Kasumi-1 (cell line): ENCODE data around the gene MTHFD1.

ENCODE experiments used
- DNase-seq, 2 experiments: peaks; one replicate each; lab custom pipeline; 2025; lab: John Stamatoyannopoulos, UW

MTHFD1 gene

DNA sequence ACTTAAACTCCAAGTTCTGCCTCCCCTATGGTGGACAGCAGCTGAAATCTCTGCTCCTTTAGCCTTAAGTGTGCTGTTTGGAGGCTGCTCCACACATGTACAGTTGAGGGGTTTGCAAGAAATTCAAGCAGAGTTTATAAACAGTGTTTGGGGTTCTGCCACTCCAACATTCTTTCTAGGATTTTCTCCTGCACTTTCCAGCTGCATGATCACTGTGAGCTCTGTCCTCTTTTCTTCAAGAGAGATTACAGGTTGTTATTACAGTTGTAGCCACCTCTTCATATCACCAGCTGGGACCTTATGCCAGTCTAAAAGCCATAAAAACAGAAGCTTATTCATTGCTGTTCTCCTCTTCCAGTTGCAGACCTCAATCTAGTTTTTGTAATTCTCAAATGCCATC lies 107.1 kb downstream of the MTHFD1 start:
- no peak for DNase-seq

DNA sequence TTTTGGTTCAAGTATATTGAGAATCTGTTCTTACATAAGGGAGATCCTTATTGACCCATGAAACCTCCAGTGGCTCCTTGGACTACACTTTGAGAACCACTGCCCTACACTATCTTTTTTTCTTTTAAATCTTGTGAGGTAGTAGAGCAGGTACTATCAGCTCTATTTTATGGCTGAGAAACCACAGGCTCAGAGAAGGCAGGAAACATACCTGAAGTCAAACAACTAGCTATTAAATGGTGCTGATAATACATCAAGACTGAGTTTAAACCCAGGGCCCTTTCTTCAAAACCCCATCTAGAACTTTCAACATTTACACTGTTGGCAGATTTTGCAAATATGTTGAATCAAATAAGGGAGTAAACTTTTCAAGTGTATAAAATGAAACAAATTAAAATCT lies 108.6 kb downstream of the MTHFD1 start:
- DNase-seq: no peak

DNA sequence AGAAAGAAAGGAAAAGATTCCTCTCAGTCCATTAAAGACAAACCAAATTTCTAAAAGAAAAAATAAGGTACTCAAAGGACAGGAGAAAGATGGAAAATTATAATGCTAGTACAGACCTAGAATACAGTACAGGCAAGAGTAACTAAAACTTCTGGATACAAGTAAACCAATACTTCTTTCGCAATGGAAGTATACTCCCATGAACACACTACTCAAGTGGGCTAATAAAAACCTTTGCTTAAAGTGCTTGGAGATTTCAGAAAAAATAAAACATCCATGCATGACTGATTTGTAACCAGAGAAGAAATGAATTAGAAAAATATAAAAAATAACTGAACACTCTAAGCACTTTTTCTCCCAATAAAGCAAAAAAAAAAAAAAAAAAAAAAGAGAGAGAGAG lies 111.9 kb downstream of the MTHFD1 start:
- no peak for DNase-seq

DNA sequence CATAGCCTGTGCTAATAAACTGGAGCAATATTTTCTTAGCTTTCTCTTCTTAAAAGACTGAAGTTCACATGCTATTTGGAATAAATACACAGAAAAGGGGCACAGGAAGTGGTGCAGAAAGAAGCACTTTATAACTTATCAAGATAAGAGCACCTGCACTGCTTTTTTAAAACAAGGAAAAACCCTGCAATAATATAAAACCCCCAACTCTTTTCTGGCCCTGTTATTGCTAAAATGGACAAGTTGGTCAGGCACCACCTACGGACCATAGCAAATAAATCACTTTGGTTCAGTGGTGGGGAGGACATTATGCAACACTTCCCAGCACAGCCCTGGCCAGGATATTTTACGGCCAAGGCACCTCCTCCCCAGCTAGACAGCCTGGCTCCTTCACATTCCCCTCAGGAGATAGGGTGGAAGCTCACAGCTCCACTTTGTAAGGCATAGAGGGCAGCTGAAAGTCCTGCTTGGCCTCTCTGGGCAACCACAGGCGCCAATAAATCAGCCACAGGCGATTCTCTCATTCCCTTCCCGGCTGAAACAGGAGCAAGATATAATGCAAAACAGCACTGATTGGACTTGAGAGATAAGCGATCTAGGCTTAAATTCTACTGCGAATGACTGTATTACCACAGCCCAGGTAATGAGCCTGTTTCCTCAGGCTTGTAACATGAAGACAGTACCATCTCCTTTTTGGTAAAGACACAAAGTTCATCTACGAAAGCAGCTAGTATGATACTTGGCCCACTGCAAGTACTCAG lies 113.4 kb downstream of the MTHFD1 start:
- no peak for DNase-seq

DNA sequence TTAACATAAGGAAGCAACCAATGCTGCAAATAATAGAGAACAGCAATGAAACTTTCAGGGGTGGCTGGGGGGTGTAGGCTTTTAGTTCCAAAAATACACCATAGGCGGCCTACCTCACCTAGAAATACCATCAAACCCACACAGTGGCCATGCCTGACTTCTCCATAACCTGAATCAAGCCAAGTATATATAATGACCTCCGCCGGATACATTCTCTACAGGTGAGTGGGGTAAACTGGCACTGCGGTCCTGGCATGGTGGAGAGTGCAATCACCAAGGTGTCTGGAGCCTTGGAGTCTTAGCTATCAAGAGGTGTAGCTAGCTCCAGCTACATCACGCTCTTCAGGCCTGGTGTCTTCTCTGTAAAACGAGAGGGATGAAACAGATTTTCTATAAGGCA lies 114.3 kb downstream of the MTHFD1 start:
- DNase-seq: no peak

DNA sequence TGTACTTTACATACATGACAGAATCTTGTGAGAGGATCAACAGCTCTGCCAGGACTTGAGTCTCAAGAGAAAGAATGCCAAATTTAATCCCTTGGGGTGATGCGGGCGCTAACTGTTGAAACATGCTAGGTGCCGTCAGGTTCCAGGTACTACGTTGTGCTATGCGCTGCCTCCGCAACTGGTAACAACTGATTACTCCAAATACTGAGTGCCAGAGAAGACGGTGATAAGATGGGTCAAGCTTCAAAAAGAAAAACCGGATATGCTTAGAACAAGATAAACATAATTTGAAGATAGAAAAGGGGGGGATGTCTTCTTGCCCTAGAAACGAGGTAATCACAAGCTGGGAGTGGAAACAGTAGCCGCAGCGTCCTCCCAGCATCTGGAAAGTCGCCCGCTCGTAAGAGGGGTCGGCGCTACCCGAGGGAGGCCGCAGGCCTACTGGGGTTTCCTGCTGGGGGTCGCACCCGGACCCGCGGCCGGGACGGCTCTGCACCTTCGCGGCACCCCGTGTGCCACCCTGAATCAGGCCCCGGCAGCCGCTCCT lies 114.8 kb downstream of the MTHFD1 start:
- peak in 1 of 2 experiments; percentile 30 for DNase-seq

DNA sequence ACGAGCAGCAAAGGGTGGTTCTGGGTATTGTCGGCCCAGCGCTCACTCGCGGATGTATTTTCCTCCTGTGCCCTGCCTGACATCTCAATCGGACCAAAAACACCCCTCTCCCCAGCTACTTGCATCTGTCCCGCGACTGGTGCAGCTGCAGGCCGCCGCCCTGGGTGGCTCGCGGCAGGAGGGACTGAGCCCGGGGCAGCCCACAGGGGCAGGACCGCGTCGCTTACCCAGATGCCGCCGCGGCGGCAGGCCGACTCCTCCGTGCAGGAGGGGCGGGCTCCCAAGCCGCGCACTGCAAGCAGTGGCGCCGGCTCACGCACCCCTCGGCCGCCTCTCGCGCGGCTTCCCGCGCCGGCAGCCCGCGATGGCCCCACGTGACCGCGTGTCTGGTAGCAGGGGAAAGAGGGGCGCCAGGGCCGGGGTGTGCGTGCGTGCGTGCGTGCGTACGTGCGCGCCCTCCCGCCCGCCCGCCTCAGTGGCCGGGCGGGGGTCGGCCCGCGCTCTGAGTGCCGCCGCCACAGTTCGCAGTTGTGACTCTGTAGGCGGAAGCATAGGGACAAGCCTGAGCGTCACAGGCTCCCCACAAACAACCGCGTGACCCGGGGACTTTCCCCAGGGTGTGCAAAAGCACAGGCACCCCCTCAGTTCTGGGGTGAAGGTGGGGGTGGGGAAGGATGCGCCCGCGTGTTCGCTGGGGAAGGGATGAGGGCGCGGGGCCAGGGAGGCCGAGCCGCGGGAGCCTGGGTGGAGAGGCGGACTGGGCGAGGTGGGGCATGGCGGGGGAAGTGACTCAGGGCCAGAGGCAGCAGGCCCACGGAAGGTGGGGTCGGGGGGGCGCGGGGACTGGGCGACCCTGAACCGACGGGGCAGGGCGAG lies 115.5 kb downstream of the MTHFD1 start, which contains the start of gene ZBTB25:
ZBTB25 (minus strand) TSS at position 405 of the 876 bp plus-strand sequence. CDS start 13,305 bp downstream, outside the sequence.
- peak; percentile 73 to 79 for DNase-seq

DNA sequence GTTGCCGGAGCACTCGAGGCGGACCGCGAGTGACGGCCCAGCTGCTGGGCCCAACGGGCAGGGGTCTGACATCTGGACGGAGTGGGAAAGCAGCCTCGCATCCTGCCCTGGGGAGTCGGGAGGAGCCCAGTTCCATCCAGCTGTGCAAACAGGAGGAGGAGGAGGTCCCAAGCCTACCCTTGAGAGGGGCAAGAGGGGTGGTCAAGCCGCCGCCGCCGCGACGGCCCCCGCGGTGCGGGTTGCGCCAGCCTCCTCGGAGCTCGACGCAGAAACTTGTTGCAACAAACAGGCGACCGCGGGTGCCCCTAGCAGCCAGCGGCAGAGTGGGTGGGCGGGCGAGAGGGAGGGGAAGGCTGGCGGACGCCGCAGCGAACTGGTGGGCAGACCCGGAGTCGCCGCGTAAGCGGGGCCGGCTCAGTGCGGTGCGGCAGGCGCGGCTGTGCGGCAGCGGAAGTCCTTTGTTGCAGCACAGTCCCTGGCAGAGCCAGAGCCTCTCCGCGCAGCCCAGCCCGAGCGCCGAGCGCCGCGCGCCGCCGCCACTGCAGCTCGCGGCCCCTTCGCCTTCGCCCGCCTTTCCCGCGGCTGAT lies 116.2 kb downstream of the MTHFD1 start, which contains the start of gene ZBTB1:
ZBTB1 (plus strand) TSS at position 461 of the 587 bp plus-strand sequence. CDS start 16,735 bp downstream, outside the sequence.
- DNase-seq: peak; percentile 53 to 60

DNA sequence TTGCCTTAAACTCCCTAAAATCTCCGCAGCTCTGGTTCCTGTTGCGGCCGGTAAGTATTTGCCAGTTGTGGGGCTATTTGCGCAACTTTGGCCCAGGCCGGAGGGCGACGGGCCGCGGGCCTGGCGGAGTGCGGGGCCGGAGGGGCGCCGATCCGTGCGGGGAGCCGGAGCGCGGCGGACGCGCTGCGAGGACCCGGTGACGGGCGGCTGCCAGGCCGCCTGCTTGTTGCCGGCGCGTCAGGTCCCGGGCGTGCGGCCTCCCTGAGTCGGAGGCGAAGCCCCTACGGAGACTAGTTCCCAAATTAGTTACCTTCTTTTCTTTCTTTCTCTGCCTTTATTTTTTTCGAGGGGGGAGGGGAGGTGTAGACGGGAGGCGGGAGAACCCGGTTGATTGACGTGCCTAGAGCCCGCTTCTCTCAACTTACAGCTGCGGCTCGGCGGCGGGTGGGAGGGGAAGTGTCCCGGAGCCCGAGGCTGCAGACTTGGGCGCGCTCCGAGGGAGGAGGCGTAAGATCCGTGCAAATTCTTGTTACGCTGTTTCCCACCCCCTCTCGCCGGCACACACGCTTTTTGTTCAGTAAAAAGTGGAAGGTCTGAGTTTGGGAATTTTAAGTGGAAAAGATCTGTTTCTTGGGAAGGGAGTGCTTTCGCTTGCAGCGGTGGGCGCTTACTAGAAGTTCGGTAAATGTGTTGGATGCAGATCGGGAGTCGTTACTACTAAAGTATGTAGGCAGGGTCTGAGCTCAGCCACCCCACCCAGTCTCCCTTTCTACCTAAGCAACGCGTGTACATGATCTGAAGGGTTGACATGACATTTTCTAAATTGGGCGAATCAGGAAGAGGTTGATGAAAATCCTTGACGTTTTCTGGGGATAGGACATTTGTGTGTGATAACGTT lies 117.0 kb downstream of the MTHFD1 start:
- DNase-seq: peak; percentile 86 to 89

DNA sequence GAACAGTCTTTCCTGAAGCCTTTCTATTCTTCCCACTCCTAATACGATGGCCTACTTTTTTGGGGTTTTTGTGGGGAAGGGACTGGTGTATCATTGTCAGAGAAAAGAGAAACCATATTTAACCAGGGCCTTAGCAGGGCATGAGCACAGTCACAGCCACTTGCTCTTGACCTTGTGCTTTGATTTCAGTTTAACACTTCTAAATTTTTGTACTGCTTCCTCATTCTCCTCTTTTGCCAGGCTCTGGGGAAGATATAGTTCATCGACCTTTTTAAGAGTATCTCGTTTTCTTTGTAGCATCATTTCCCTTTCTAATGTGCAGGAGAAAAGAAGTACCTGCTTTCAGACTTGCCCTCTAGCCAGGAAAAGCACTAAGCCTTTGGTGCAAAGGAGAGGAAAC lies 118.6 kb downstream of the MTHFD1 start:
- peak in 1 of 2 experiments; percentile 16 for DNase-seq

DNA sequence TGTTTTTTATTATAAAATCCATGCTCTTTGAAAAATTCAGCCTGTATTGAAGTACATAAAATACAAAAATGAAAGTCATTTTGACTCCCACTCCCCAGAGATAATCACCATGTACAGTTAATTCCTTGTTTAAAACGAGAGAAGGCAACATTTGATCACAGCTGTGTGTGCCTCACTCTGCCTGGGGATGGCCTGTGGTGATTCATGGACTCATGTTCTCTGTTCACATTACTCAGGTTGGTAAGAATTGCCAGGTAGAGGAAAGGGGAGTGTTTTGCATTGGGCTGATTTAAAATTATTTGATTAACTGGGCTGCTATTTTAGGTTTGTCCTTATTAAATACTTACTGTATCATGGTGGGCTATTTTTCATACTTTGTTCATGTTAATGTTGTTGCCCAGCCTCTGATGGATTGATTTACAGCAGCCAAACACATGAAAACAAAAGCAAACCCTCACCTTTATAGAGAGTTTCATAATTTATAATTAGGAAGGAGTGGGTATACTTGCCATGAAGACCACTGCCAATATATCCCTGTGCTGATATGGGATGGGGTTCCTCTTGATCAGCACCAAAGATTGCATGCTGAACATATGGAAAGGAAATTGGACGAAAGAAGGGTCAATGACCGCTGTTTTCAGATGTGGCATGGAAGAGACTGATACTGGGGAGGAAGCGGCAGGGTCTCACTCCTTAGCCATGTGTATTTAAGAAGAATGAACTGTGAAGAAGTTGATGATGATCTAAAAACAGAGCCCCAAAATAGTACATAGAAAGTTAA lies 119.4 kb downstream of the MTHFD1 start:
- DNase-seq: no peak

DNA sequence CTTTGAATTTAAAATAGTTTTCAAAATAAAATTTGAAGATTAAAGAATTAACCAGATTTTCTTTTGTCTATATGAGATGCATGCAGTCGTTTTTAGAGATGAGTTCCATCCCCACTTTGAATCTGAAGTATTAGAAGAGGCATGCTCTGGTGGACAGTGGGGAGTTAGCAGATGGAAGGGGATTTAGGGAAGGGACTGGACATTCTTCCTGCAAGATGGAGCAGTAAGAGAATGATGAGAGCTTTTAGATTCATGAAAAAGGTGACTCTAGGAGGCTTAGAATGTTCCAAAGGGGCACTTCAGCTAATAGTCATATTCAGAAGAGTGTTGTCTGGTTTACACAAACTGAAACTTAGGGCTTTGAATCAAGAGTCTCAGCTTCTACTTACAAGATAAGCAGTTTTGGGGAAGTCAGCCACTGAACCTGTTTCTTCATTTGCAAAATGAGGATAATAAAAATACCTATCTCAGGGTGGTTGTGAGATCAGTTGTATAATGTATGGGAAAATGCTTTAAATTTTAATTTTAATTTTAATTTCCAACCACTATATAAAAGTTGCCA lies 120.1 kb downstream of the MTHFD1 start:
- peak; percentile 17 to 18 for DNase-seq

DNA sequence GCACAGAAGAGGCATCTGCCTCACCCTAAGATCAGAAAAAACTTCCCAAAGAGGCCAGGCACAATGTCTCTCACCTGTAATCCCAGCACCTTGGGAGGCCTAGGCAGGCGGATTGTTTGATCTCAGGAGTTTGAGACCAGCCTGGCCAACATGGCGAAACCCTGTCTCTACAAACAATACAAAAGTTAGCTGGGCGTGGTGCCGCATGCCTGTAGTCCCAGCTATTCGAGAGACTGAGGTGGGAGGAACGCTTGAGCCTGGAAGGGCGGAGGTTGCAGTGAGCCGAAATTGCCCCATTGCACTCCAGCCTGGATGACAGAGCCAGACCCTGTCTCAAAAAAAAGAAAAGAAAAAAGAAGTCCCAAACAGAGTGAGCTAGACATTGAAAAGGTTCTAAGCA lies 120.9 kb downstream of the MTHFD1 start:
- DNase-seq: no peak
